ENCODE data around the gene PSENEN.

Gene PSENEN

DNA sequence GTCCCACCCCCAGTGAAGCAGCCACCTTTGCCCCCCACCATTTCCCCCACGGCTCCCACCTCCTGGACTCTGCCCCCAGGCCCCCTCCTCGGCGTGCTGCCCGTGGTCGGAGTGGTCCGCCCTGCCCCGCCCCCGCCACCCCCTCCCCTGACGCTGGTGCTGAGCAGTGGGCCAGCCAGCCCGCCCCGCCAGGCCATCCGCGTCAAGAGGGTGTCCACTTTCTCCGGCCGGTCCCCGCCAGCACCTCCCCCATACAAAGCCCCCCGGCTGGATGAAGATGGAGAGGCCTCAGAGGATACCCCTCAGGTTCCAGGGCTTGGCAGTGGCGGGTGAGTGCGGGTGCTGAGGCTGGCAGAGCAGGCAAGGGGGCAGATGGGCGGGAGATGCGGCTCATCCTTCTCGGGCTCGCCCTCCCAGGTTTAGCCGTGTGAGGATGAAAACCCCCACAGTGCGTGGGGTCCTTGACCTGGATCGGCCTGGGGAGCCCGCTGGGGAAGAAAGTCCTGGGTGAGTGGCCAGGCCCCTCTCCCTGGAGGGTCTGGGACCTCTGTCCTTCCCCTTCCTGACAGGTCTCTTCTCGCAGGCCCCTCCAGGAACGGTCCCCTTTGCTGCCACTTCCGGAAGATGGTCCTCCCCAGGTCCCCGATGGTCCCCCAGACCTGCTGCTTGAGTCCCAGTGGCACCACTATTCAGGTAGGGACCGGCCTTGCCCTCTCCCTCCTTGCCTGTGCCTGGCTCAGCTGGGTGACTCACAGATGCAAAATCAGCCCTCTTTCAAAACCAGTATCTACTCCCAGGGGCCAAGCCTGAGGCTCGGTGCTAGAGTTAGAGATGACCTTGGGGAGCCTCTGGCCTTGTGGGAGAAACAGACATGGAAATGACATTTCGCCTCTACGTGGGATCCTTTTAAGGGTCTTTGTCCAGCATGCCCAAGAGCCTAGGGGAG is 12.0 kb upstream of the PSENEN start:
- no peak for DNase-seq (ENCODE audit: low read depth, low spot score)

DNA sequence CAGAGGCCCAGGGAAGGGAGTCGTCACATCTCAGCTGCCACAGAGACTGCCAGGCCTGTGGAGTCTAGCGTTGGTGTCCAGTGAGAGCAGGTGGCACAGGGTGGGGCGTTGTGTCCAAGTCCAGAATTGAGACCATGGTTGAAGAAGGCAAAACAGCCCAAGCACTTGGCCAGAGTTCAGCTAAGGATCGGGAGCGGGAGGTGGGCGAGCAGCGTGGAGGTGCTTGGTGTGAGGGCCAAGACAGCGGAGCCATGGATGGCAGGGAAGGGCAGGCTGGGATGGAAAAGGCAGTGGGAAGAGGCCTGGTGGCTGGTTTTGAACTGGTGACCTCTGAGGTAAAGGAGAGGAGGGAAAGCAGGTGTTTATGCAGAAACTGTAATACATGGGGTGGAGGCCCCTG is 11.2 kb upstream of the PSENEN start:
- DNase-seq (ENCODE audit: low read depth, low spot score): no peak

DNA sequence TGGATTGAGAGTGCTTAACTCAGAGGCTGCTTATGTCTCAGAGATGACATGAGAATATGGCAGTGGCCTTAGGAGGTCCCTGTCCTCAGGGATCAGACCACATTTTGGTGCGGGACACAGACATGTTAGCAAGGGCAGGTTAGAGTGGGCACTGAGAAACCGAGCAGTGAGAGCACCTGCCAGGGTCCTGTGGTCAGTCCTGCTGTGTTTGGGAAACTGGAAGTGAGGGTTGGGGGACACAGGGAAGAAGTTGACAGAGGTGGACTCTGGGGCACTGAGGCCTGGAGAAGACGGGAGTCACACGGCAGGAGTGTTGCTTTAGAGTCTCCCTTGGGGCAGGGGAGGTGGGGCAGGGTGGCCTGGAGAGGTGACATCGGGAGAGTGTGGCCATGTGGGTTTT is 10.6 kb upstream of the PSENEN start:
- no peak for DNase-seq (ENCODE audit: low read depth, low spot score)

DNA sequence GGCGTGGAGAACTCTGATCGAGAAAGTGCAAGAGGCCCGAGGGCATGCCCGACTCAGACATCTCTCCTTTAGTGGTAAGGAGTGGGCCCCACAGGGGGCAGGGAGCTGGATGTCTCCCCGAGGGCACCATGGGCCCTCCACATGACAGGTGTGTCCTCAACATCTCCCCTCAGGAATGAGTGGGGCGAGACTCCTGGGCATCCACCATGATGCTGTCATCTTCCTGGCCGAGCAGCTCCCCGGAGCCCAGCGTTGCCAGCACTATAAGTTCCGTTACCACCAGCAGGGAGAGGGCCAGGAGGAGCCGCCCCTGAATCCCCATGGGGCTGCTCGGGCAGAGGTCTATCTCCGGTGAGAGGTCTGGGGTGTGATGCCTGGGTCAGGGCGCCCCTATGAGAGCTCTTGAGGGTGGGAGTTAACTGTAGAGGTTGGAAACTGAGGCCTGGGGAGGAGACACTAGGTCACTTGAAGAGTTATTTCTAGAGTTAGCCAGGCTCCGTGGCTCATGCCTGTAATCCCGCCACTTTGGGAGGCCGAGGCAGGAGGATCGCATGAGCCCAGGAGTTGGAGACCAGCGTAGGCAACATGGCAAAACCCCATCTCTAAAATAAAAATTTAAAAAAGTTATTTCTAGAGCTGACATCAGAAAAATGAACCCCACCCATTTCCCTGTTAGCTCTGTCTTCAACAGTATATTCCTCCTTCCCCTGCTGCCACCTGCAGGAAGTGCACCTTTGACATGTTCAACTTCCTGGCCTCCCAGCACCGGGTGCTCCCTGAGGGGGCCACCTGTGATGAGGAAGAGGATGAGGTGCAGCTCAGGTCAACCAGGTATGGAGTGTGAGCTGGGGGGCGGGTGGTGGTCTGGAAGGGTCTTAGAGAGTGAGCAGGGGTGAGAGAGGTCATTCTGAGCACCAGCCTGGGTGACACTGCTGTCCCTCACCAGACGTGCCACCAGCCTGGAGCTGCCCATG is 8.3 kb upstream of the PSENEN start:
- DNase-seq (ENCODE audit: low read depth, low spot score): no peak

DNA sequence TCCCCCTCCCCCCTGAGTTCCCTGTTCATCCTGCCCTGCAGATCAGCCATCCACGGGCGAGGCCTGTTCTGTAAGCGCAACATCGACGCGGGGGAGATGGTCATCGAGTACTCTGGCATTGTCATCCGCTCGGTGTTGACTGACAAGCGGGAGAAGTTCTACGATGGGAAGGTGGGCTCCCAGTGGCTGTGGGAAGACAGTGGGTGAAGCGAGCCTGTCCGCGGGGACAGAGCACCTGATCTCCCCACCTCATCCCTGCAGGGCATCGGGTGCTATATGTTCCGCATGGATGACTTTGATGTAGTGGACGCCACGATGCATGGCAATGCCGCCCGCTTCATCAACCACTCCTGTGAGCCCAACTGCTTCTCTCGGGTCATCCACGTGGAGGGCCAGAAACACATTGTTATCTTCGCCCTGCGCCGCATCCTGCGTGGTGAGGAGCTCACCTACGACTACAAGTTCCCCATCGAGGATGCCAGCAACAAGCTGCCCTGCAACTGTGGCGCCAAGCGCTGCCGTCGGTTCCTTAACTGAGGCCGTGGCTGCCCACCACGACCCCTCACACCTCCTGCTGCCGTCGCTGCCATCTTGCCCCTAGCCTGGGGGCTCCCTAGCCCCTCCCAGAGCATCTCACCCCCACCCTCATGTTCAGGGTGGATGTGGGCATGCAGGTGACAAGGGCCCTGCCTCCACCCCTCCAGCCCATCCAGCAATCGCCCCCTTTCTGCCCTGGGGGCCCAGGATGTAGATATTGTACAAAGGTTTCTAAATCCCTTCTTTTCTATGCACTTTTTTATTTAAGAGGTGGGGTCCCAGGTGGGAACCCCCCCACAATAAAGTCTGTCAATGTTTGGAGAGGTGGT is 7.2 kb upstream of the PSENEN start:
- no peak for DNase-seq (ENCODE audit: low read depth, low spot score)

DNA sequence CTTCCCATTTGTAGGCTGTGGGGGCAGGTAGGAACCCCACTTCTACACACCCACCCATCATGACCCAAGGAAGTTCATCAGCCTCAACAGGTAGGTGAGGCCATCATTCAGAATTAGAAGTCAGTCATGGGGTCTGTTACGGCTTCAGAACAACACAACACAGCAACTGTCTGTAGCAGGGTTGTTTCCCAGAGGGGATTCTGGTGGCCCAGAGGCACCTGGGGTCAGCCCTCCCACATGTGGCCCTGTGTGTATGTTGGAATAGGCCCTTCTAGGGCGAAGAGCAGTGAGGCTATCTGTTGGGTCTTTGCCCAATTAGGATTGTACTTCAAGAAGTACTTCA is 6.6 kb upstream of the PSENEN start:
- DNase-seq (ENCODE audit: low read depth, low spot score): no peak

DNA sequence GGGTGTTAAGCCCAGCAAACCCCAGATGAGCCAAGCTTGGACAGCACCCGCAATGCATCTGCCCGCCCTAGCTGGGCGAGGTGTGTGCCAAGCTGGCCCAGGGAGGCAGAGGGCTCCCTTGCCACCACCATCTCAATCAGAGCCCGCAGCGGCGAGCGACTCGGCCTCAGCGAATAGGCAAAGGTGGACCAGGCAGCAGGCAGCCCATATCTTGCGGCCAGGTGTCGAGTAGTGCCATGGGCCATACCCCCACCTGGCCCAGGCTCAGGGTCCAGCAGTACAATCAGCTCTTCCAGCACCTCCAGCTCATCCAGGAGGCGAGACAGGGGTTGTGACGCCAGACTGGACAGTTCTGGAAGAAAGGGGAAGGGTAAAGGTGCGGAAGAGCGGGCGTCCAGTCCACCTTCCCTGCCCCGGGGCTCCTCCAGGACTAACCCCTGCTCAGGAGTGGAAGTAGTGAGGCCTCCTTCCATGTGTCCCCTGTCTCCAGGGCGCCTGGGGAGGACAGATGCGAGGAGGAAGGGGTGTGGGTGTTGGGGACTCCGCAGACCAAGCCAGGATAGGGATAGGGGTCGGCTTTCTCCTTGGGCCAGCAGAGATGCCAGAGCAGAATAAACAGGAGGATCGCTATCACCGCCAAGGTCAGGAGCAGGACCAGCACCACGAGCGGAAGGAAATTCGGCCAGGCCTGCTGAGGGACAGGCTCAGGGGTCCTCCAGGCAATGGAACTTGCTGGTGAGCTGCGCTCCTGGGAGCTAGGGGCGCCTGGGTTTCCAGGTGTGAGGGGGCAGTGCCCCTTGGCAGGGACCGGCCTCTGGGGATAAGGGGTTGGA is 6.0 kb upstream of the PSENEN start:
- no peak for DNase-seq (ENCODE audit: low read depth, low spot score)

DNA sequence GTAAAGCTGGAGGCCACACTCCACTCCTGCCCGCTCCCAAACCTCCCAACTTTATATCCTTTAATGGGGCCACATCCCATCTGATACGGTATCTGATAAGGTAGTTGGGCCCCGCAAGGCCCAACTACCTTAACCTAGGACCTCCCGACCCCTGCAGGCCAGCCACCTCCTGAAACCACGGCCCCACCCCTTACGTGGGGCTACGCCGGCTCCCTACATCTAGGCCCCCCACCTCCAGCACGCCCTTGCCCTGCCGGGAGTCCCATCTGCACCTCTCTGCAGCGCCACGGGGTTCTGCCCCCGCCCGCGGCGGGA is 5.4 kb upstream of the PSENEN start:
- DNase-seq (ENCODE audit: low read depth, low spot score): no peak

DNA sequence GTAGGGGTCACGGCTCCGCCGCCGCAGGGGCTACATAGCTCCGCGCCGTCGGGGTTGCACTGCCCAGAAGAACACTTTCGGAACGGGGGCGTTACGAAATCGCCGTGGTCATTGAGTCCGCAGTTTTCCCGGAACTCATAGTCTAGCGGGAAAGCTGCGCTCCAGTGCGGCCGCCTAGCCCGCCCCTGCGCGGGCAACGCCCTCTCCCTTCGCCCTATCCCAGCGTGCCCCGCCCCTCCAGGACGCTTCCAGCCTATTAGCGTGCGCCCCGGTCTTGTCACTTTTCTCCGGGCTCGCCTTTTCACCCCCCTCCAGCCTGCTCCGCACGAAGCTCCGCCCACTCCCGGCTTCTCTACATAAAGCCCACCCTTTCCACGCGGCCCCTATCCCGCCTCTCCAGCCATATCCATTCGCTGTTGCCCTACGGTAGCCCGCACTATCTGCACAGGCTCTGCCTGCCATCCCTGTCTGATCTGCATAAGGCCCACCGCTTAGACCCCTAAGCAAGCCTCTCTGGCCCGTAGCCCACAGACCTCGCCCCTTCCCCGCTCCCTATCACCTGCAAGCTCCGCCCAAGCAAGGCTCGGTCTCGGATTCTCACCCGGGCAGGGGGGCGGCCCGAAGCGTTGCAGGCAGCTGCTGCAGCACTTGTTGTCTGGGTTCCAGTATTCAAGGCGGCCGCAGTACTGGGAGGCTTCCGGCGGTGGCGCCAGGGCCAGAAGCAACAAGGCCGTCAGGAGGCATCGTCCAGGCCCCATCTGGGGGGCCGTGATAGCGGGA is 4.8 kb upstream of the PSENEN start:
- DNase-seq (ENCODE audit: low read depth, low spot score): peak; percentile 99

DNA sequence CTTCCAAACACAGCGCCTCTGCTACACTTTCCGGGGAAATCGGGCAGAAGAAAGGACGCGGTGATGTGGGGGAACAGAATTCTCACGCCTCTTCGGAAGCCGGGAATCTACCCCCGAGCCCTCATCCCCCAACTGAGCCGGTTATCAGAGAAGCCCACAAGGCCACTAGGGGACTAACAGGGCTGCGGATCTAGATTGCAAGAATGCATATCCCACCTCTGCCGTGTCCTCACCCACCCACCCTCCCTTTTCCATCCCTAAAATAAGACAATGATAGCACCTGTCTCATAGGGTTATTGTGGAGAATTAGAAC is 4.3 kb upstream of the PSENEN start:
- no peak for DNase-seq (ENCODE audit: low read depth, low spot score)

DNA sequence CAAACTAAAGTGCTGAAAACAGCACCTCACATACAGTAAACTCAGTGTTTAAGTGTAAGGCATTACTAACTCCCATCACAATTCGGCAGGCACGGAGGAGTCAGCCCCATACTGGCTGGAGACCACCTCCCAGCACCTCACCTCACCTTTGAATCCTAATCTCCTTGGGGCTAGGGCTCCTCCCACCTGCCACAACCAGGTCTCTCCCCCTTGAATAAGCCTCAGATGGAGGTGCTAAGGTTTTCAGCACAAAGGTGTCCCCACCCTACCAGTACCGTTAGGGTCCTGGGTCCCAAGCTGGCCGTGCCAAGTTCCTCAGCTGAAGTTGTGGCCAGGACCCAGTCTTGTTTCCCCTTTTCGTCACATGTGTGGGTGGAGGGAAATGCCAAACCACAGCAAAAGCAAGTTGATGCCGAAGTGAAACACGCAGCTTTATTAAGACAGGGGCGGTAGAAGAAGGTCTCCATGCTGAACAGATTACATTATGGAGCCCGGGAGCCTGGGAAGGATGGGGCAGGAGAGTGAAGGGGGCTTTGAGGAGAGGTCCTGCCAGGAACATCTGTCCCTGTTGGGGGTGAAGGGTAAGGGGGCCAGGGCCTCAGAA is 3.2 kb upstream of the PSENEN start, which contains the start of gene IGFLR1:
TSS of gene IGFLR1 (minus strand) at position 332 of the 604 bp plus-strand sequence. CDS start 1,272 bp downstream, outside the sequence.
- DNase-seq (ENCODE audit: low read depth, low spot score): no peak

DNA sequence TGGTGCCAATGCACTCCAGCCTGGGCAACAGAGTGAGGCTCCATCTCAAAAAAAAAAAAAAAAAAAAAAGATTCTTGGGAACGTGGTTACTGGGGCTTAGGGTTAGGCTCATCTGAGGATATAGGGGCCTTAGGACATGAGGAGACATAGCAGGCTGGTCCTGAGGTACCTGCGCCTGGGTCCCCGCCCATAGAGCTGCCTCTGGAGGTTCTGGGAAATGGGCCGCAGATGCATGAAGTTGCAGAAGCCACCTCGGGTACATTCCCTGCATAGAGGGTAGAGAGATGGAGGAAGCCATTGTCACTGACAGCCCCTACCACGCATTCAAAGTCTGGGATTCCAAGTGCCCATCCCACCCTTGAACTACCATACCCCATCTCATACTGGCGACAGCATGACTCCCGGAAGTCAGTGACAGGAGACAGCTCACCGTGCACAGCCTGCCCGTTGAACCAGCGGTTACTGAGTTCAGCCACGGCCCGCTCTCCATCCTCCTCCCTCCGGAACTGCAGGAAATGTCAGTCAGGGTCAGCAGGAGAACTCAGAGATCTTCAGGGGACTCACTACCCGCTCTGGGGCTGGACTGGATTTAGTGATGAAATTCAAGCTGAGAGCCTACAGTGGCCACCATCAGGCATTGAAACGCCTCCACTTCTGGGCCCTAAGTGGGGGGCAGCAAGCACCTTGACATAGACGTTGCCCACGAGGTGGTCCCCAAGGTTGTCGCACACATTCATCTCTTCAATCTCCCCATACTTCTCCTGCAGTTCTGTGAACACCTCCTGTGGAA is 1.6 kb upstream of the PSENEN start:
- DNase-seq (ENCODE audit: low read depth, low spot score): no peak

DNA sequence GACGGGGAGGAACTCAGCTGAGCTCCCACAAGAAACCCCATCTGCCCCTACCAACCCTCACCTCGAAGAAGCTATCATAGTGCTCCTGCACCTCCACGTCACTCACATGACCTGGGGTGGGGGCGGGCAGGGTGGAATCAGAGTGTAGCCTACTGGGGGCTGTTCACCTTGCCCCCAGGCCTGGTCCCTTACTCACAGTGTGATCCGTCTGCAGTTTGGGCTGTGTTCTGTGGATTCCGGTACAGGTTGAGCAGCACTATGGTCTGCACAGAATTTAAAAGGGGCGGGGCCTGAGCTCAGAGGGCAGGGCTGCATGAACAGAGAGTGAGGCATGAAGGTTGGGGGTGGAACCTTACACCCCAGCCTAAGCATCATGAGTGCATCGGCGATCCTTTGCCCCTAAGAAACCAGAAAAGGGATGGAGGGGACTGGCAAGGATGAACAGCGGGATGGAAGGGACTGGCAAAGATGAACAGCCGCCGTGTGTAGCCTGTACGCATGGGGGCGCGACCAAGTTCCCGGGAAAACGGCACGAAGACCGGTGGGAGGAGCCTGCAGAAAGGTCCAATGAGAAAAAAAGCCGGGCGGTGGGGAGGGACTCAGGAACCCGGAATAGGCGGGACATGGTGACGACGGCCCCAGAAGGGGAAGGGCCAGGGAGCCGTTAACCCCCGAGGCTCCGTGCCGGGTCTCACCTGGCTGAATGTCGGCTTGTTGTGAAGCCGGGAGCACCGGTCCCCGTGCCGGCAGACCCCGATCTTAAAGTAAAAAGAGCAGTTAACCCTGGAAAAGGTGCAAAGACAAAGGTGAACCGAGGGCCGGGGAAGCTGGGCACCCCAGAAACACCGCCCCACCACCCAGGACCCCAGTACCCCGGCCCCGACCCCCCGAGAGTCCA is 772 bp upstream of the PSENEN start:
- peak; percentile 99 for DNase-seq (ENCODE audit: low read depth, low spot score)

DNA sequence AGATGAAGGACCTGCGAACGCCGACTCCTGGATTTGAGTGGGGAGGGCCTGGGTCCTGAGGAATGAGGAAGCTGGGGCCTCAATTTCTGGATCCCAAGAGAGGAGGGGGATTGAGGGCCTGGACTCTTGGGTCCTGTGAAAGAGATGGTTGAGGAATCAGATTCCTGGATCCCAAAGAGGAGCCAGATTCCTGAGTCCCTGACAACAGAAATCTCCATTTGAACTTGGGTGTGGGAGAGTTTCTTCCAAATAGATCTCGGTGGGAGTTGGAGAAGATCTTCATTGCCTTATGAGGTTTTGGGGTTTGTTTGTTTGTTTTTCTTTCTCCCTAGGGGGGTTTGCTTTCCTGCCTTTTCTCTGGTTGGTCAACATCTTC is 624 bp downstream of the PSENEN start:
- DNase-seq (ENCODE audit: low read depth, low spot score): no peak

DNA sequence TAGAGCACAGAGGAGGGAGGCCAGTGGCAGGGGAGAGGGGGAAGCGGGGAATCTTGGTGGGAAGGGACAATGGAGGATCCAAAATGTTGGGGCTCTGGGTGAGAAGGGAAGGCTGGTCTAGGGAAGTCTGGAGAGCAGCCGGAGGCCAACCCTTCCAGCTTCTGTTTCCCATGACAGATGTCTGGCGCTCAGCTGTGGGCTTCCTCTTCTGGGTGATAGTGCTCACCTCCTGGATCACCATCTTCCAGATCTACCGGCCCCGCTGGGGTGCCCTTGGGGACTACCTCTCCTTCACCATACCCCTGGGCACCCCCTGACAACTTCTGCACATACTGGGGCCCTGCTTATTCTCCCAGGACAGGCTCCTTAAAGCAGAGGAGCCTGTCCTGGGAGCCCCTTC is 1.1 kb downstream of the PSENEN start:
- DNase-seq (ENCODE audit: low read depth, low spot score): no peak

DNA sequence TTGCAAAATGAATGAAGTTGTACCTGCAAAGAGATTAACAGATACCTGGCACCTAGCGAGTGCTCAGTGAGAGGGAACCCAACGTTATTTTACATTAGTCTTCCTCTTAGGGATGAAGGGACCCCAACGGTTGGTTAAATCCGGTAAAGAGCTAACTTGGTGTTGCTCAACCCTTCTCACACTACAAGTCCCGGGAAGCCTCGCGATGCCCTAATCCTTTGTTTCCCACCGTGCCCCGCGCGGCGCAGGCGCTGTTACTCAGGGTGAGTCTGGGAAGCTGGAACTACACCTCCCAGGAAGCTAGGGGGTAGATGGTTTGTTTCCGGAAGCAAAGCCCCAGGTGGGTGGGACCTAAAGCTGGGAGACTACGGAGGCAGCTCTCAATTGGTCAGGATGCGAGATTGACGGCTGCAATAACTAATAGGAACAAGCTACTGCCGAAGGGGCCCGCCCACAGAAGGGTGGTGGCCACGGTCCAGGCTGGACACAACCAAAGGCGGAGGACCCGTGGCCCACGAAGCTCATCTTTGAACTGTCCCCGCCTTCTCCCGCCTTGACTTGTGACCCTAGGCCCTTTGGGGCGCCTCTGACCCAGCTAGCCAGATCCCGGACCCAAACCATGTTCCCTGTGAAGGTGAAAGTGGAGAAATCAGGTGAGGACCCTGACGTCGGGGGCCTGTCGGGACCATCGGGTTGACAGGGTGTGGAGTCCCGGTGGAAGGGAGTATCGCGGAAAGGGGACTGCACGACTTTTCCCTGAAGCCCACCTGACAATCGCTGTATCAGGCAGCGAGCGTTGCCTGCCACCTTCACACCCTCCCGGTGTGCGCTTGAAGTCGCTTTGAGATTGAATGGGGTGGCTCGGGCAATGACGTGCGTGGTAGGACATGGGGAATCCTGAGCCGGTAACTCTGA is 2.9 kb downstream of the PSENEN start, which contains the start of gene LIN37:
TSS of gene LIN37 (plus strand) at position 471 of the 915 bp plus-strand sequence. CDS start at position 620, 149 bp downstream.
- DNase-seq (ENCODE audit: low read depth, low spot score): peak; percentile 100

DNA sequence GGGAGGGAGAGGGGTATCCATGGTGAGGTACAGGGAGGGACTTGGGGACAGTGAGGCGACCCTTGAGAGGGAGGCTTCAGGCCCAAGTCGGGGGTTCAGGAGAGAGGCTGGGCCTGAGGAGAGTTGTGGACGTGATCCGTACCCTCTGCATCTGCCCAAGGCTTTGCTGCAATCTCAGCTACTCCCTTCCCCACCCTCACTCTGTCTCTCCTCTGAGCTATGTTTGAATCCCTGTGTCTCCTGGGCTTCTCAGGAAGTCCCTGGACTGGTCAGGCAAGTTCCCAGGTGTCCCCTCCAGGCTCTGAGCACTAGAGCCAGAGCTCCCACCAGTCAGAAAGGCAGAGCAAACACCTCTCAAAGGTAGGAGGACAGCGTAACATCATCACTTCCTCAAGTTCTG is 4.7 kb downstream of the PSENEN start:
- DNase-seq (ENCODE audit: low read depth, low spot score): peak; percentile 87

Data from ELF-1 (cell line).